Astrocyte of the cerebellum (primary cell): ENCODE results near the gene AOAH.

Experiments used
- DNase-seq: peaks from one replicate; pipeline ENCODE4 v3.0.0-alpha.2; 2011; ENCODE audit warnings: low read depth
- H3K4me3 ChIP-seq: 2 replicates; pipeline ENCODE4 v1.5.1; 2011; ENCODE audit warnings: mild to moderate bottlenecking, low read depth, low read length, moderate library complexity
- CTCF ChIP-seq: IDR thresholded peaks from 2 replicates; pipeline ENCODE4 v1.5.1; 2012; ENCODE audit warnings: low read length, low read depth, moderate library complexity, mild to moderate bottlenecking; ENCODE audit errors: missing control alignments
- in situ Hi-C: cut with HindIII; loops from 2 replicates; pipeline ENCODE4 v1.10.0; 2017; ENCODE audit warnings: low sequenced_read_pairs

AOAH gene

GRCh38 chr7:36532981-36533499 is 191.3 kb downstream of the AOAH start:
- no peak overlapping the region for H3K4me3 ChIP-seq
- no peak for TF ChIP-seq CTCF
- DNase-seq = no peak
- in situ Hi-C loops = no loop called here

GRCh38 chr7:36531951-36532350 is 192.3 kb downstream of the AOAH start:
- H3K4me3 ChIP-seq = no peak overlapping the region
- TF ChIP-seq CTCF = no peak
- in situ Hi-C loops = no loop called here
- DNase-seq = no peak

- in situ Hi-C loops = no loop called here
- no peak overlapping the region for H3K4me3 ChIP-seq
- DNase-seq = no peak
- no peak for TF ChIP-seq CTCF
These were observed 193.8 kb downstream of the AOAH start for GRCh38 chr7:36530456-36530855.

- in situ Hi-C loops = no loop called here
- no peak for DNase-seq
- no peak for TF ChIP-seq CTCF
- no peak overlapping the region for H3K4me3 ChIP-seq
These were observed 196.8 kb downstream of the AOAH start for GRCh38 chr7:36527549-36527913.

GRCh38 chr7:36526863-36527548 is 197.3 kb downstream of the AOAH start:
- peak; percentile 16 for DNase-seq
- in situ Hi-C loops = no loop called here
- no peak overlapping the region for H3K4me3 ChIP-seq
- TF ChIP-seq CTCF = no peak

GRCh38 chr7:36523371-36524101 is 200.8 kb downstream of the AOAH start:
- no peak for DNase-seq
- in situ Hi-C loops = no loop called here
- no peak overlapping the region for H3K4me3 ChIP-seq
- TF ChIP-seq CTCF = no peak
